Measurements from ENCODE around the gene C1orf105. TPM values are rescaled to one million over a fixed set of nuclear protein-coding genes. Genes with fewer than 3 reads are reported as not detected.

Gene C1orf105
- total and polyA plus RNA-seq, 2 of the 13 experiments (the other 11 are each of a cell fraction or from before 2014, with no cell fraction given): 0.15 to 0.45 TPM

- TF ChIP-seq ZXDC (CRISPR knock-in tag; IDR thresholded peaks at IDR 0.05) (no peak), KIAA2018 (CRISPR knock-in tag; IDR thresholded peaks at IDR 0.05; ENCODE audit: borderline replicate concordance) (no peak), NFE2L1 (CRISPR knock-in tag; IDR thresholded peaks at IDR 0.05; ENCODE audit: borderline replicate concordance) (no peak)
These were observed 92.1 kb downstream of the C1orf105 start (continued) for GRCh38 chr1:172512591-172512990.

All from HepG2 (cell line).